IMR-90 (cell line): ENCODE measurements around the gene DCUN1D2. TPM values are rescaled to one million over a fixed set of nuclear protein-coding genes. Genes with fewer than 3 reads are reported as not detected.
A peak's percentile ranks its signal among the peaks of the same experiment; 100 is the strongest.

Source experiments
- ATAC-seq: fragments of 200-7000 bp; cut with Tn5 transposase; 2 replicates; pipeline ENCODE4 v1.9.1; 2020; ENCODE audit warnings: low read depth, mild to moderate bottlenecking, moderate library complexity
- BruUV-seq: library from RNA; stranded (reverse); fragments of 400-500 nt; replicated peaks from 2 replicates; lab custom pipeline; 2021; lab: Mats Ljungman, UMichigan
- CTCF ChIA-PET: fragments of 300-600 bp; formaldehyde crosslinking; extraction: SDS; loops from one replicate; lab custom pipeline; 2021; ENCODE audit warnings: antibody characterized with exemption; lab: Yijun Ruan, JAX
- POLR2A ChIA-PET: fragments of 300-600 bp; sonication (Branson Sonifier 250); formaldehyde crosslinking; loops from one replicate; lab custom pipeline; 2022; ENCODE audit warnings: antibody characterized with exemption; ENCODE audit not compliant: unreplicated experiment; lab: Charles Lee
- DNase-seq: peaks from one replicate; pipeline ENCODE4 v3.0.0; 2013
- H2AFZ ChIP-seq: replicated peaks from 2 replicates; pipeline ENCODE3; 2013; ENCODE audit warnings: low read length, mild to moderate bottlenecking; ENCODE audit not compliant: poor library complexity
- H2AK5ac ChIP-seq: 2 replicates; pipeline ENCODE4 v1.6.1; 2013; ENCODE audit warnings: low read depth, low read length, inconsistent platforms
- H2AK9ac ChIP-seq: replicated peaks from 2 replicates; pipeline ENCODE3; 2013; ENCODE audit warnings: mild to moderate bottlenecking, low read depth, low read length, moderate library complexity; ENCODE audit not compliant: poor library complexity
- H2BK120ac ChIP-seq: 2 replicates; pipeline ENCODE4 v1.6.1; 2013; ENCODE audit warnings: low read depth, low read length, inconsistent platforms
- H2BK15ac ChIP-seq: 3 replicates; pipeline ENCODE4 v1.6.1; 2013; ENCODE audit warnings: low read depth, low read length, inconsistent platforms
- H2BK20ac ChIP-seq: 2 replicates; pipeline ENCODE4 v1.6.1; 2013; ENCODE audit warnings: low read depth, mild to moderate bottlenecking, inconsistent platforms, low read length, moderate library complexity
- H2BK5ac ChIP-seq: 2 replicates; pipeline ENCODE4 v1.6.1; 2013; ENCODE audit warnings: mild to moderate bottlenecking, low read depth, low read length, inconsistent platforms; ENCODE audit not compliant: poor library complexity, severe bottlenecking
- H3K14ac ChIP-seq: replicated peaks from 2 replicates; pipeline ENCODE4 v1.6.1; 2013; ENCODE audit warnings: low read depth, low read length, inconsistent platforms
- H3K18ac ChIP-seq: 2 replicates; pipeline ENCODE4 v1.6.1; 2013; ENCODE audit warnings: low read depth, low read length, control low read depth
- H3K23ac ChIP-seq: 2 replicates; pipeline ENCODE4 v1.6.1; 2013; ENCODE audit warnings: low read depth, low read length, inconsistent platforms
- H3K27ac ChIP-seq: 2 replicates; pipeline ENCODE4 v1.5.1; 2013; ENCODE audit warnings: mild to moderate bottlenecking, control low read depth, low read length; ENCODE audit not compliant: insufficient read depth
- H3K27me3 ChIP-seq: 2 replicates; pipeline ENCODE4 v1.6.1; 2013; ENCODE audit warnings: low read length; ENCODE audit not compliant: control insufficient read depth, insufficient read depth
- H3K36me3 ChIP-seq: 2 replicates; pipeline ENCODE4 v1.6.1; 2013; ENCODE audit warnings: low read length, mixed read lengths; ENCODE audit not compliant: control insufficient read depth, insufficient read depth
- H3K4ac ChIP-seq: 2 replicates; pipeline ENCODE4 v1.6.1; 2013; ENCODE audit warnings: low read depth, low read length, inconsistent platforms
- H3K4me1 ChIP-seq: 2 replicates; pipeline ENCODE4 v1.6.1; 2013; ENCODE audit warnings: low read length, mixed read lengths; ENCODE audit not compliant: control insufficient read depth, insufficient read depth
- H3K4me2 ChIP-seq: 2 replicates; pipeline ENCODE4 v1.6.1; 2013; ENCODE audit warnings: low read depth, mild to moderate bottlenecking, control low read depth, low read length, moderate library complexity
- H3K4me3 ChIP-seq: 2 replicates; pipeline ENCODE4 v1.5.1; 2013; ENCODE audit warnings: low read depth, mild to moderate bottlenecking, control low read depth, low read length, moderate library complexity; ENCODE audit not compliant: insufficient read depth
- H3K56ac ChIP-seq: 2 replicates; pipeline ENCODE4 v1.6.1; 2013; ENCODE audit warnings: low read length, inconsistent platforms; ENCODE audit not compliant: insufficient read depth; ENCODE audit errors: extremely low read depth
- H3K79me1 ChIP-seq, 2 experiments: 2 replicates each; pipeline ENCODE4 v1.6.1; 2013; ENCODE audit warnings: low read length in 2 of 2, inconsistent platforms in 1 of 2, low read depth in 1 of 2
- H3K9ac ChIP-seq: 2 replicates; pipeline ENCODE4 v1.6.1; 2013; ENCODE audit warnings: low read depth, low read length, control low read depth
- H3K9me1 ChIP-seq: 2 replicates; pipeline ENCODE4 v1.6.1; 2013; ENCODE audit warnings: low read length, inconsistent platforms; ENCODE audit not compliant: insufficient read depth
- H3K9me3 ChIP-seq: 2 replicates; pipeline ENCODE4 v1.6.1; 2013; ENCODE audit warnings: low read length; ENCODE audit not compliant: control insufficient read depth, insufficient read depth
- H4K20me1 ChIP-seq: 2 replicates; pipeline ENCODE4 v1.6.1; 2013; ENCODE audit warnings: low read length, inconsistent platforms; ENCODE audit not compliant: insufficient read depth
- H4K5ac ChIP-seq: 2 replicates; pipeline ENCODE4 v1.6.1; 2013; ENCODE audit warnings: mild to moderate bottlenecking, low read depth, low read length, control low read depth
- H4K8ac ChIP-seq, 2 experiments: 2 replicates each; pipeline ENCODE4 v1.6.1; 2013; ENCODE audit warnings: low read depth in 2 of 2, low read length in 2 of 2, control low read depth in 1 of 2, inconsistent platforms in 1 of 2
- H4K91ac ChIP-seq: 2 replicates; pipeline ENCODE4 v1.6.1; 2013; ENCODE audit warnings: low read depth, low read length, inconsistent platforms; ENCODE audit not compliant: insufficient read depth
- CEBPB ChIP-seq: IDR thresholded peaks from 2 replicates; pipeline ENCODE4 v1.6.1; 2012; ENCODE audit warnings: low read depth, low read length, improper control_type of control experiment
- CHD1 ChIP-seq: IDR thresholded peaks from 2 replicates; pipeline ENCODE4 v1.6.1; 2012; ENCODE audit warnings: low read depth, low read length, improper control_type of control experiment
- CTCF ChIP-seq: conservative IDR thresholded peaks from 2 replicates; pipeline ENCODE4 v1.5.1; 2012; ENCODE audit warnings: mild to moderate bottlenecking, low read depth, low read length, improper control_type of control experiment
- ELK1 ChIP-seq: fragments of 150-350 bp; IDR thresholded peaks from 2 replicates; pipeline ENCODE4 v1.6.1; 2016; ENCODE audit warnings: low read depth, mild to moderate bottlenecking, low read length, moderate library complexity, borderline replicate concordance
- MAFK ChIP-seq: IDR thresholded peaks from 2 replicates; pipeline ENCODE4 v1.6.1; 2012; ENCODE audit warnings: low read depth, low read length, improper control_type of control experiment
- MAZ ChIP-seq: IDR thresholded peaks from 2 replicates; pipeline ENCODE4 v1.6.1; 2012; ENCODE audit warnings: low read depth, mild to moderate bottlenecking, low read length, improper control_type of control experiment, moderate library complexity, borderline replicate concordance
- MXI1 ChIP-seq: IDR thresholded peaks from 2 replicates; pipeline ENCODE4 v1.6.1; 2012; ENCODE audit warnings: low read depth, mild to moderate bottlenecking, low read length, moderate library complexity, borderline replicate concordance
- NFE2L2 ChIP-seq: fragments of 150-350 bp; IDR thresholded peaks from 2 replicates; pipeline ENCODE4 v1.6.1; 2016; ENCODE audit warnings: low read depth, mild to moderate bottlenecking, low read length
- POLR2A ChIP-seq: IDR thresholded peaks from 2 replicates; pipeline ENCODE4 v1.6.1; 2012; ENCODE audit warnings: mild to moderate bottlenecking, low read depth, low read length
- RCOR1 ChIP-seq: IDR thresholded peaks from 2 replicates; pipeline ENCODE4 v1.6.1; 2012; ENCODE audit warnings: mild to moderate bottlenecking, low read length, improper control_type of control experiment; ENCODE audit not compliant: insufficient replicate concordance
- RFX5 ChIP-seq: IDR thresholded peaks from 2 replicates; pipeline ENCODE4 v1.8.0; 2012; ENCODE audit warnings: low read depth, mild to moderate bottlenecking, low read length, moderate library complexity
- SMC3 ChIP-seq: fragments of 150-350 bp; IDR thresholded peaks from 2 replicates; pipeline ENCODE4 v1.6.1; 2016; ENCODE audit warnings: low read depth, mild to moderate bottlenecking, antibody characterized with exemption, low read length, moderate library complexity
- WGBS, 2 experiments: methylation state at CpG; one replicate each; pipeline versions ENCODE4 v1.1.5 to v1.1.7; 2013; ENCODE audit warnings: missing lambda C conversion rate in 2 of 2; ENCODE audit not compliant: insufficient read length in 1 of 2; ENCODE audit errors: extremely low coverage in 2 of 2; 5-methylcytosine and 5-hydroxymethylcytosine counted together
- dilution Hi-C: fragments of 300-500 bp; cut with HindIII; formaldehyde crosslinking; loops from one replicate; pipeline ENCODE4 v1.14.3; 2018; ENCODE audit warnings: low sequenced_read_pairs; ENCODE audit not compliant: unreplicated experiment
- in situ Hi-C: fragments of 300-500 bp; cut with MboI; formaldehyde crosslinking; loops from 3 replicates; pipeline ENCODE4 v1.14.3; 2019; ENCODE audit warnings: low sequenced_read_pairs, inconsistent platforms, mixed read lengths
- intact Hi-C: fragments of 100-400 bp; cut with micrococcal nuclease; formaldehyde crosslinking; loops from 2 replicates; pipeline ENCODE4 v1.10.0; 2022
- polyA plus RNA-seq, 3 experiments: library from polyadenylated mRNA; depleted of rRNA; stranded (reverse); fragments of >200 nt; gene quantifications; 2 replicates each; pipeline ENCODE4 v1.2.3, GENCODE V29; 2012; ENCODE audit warnings: low replicate concordance in 1 of 3
- total RNA-seq: library from RNA; depleted of rRNA; stranded (reverse); fragments of >200 nt; gene quantifications from 2 replicates; pipeline ENCODE4 v1.2.3, GENCODE V29; 2012

Gene DCUN1D2
- total and polyA plus RNA-seq, 2 of the 4 experiments (the other 2 are of a cell fraction), result 8.1 to 11.5 TPM

GRCh38 chr13:113455384-113455783, 35.1 kb downstream of the DCUN1D2 start:
- Histone ChIP-seq H2BK20ac (no peak overlapping the region), H2BK15ac (no peak overlapping the region), H3K9me3 (no peaks in the 10 kb centered on the region), H3K27ac (no peak overlapping the region), H3K4me2 (no peak overlapping the region), H3K4me3 (no peak overlapping the region), H4K8ac (no peak overlapping the region), H2AFZ (peak overlapping the region; percentile 17), H2AK5ac (no peak overlapping the region), H2AK9ac (no peak overlapping the region), H3K4me1 (peaks cover 2% of the 10 kb centered on the region; the same call in 1 of the 2 replicates), H4K20me1 (no peaks in the 10 kb centered on the region), H3K18ac (no peak overlapping the region), H3K4ac (no peak overlapping the region), H3K36me3 (peaks cover 46% of the 10 kb centered on the region), H3K23ac (no peak overlapping the region), H4K91ac (no peak overlapping the region), H3K56ac (no peak overlapping the region), H2BK5ac (no peak overlapping the region), H2BK120ac (no peak overlapping the region), H3K79me1 (peaks cover 0 to 4% of the 10 kb centered on the region in 2 experiments; a peak in 2 of 4 replicates), H3K9me1 (no peaks in the 10 kb centered on the region), H3K14ac (no peak overlapping the region), H3K9ac (no peak overlapping the region), H3K27me3 (no peaks in the 10 kb centered on the region), H4K5ac (no peak overlapping the region)
- POLR2A ChIA-PET, result no interaction called here
- CTCF ChIA-PET, result no interaction called here
- in situ Hi-C loops, result no loop called here
- ATAC-seq, result no peak
- intact Hi-C loops, result no loop called here
- TF ChIP-seq SMC3 (no peak), RCOR1 (no peak), MAZ (no peak), NFE2L2 (no peak), MAFK (no peak), CHD1 (no peak), ELK1 (no peak), MXI1 (no peak), CEBPB (no peak), RFX5 (no peak), POLR2A (no peak), CTCF (no peak)
- no TSS peak for BruUV-seq
- WGBS, 2 experiments, result 96% methylated on average over 16 of the region's 18 CpGs; no CpG with 5 or more reads in 1 of the 2 experiments
- no peak for DNase-seq
- dilution Hi-C loops, result no loop called here
